ENCODE measurements around the gene ELL. TPM values are rescaled to one million over a fixed set of nuclear protein-coding genes. Genes with fewer than 3 reads are reported as not detected.

Gene ELL
- total and polyA plus RNA-seq, 2 experiments from 2014 or later: 16.4 to 24.2 TPM

- no peak overlapping the region for H3K4me3 ChIP-seq
- no peaks in the 10 kb centered on the region for H3K9me3 ChIP-seq (ENCODE audit: low read depth)
- 90 to 93% methylated on average over 21 to 22 of the region's 22 CpGs for WGBS, 2 experiments (ENCODE audit: low coverage in 1 of 2, low lambda C conversion rate in 2 of 2, missing lambda C conversion rate in 2 of 2)
- peaks cover 11% of the 10 kb centered on the region for H3K4me1 ChIP-seq (ENCODE audit: insufficient read depth)
- 0 out of 2 replicates have a peak, but pooled peaks cover 8% of the 10 kb centered on the region for H3F3A ChIP-seq (ENCODE audit: insufficient read depth)
- H3K36me3 ChIP-seq (ENCODE audit: low read depth): no peaks in the 10 kb centered on the region; the same call in 1 of the 2 replicates
- TF ChIP-seq EZH2phosphoT487 (IDR thresholded peaks at IDR 0.05; ENCODE audit: insufficient read depth, low read depth) (no peak), EZH2 (IDR thresholded peaks at IDR 0.05; ENCODE audit: insufficient read depth, poor library complexity, severe bottlenecking) (no peak)
- no peak overlapping the region for H3K9ac ChIP-seq
- no peaks in the 10 kb centered on the region for H3K9me2 ChIP-seq (ENCODE audit: insufficient read depth)
- no peak overlapping the region for H2AFZ ChIP-seq
- in situ Hi-C loops (cut with MboI): no loop called here
- peaks cover 33% of the 10 kb centered on the region for H3K79me2 ChIP-seq (ENCODE audit: insufficient read depth)
- no peak overlapping the region for H3K4me2 ChIP-seq (ENCODE audit: unreplicated experiment)
- DNase-seq: no peak
- H4K20me1 ChIP-seq (ENCODE audit: insufficient read depth): no peaks in the 10 kb centered on the region
- no peak overlapping the region for H3K27ac ChIP-seq
- no peaks in the 10 kb centered on the region for H3K27me3 ChIP-seq (replicated peaks; ENCODE audit: insufficient read depth)
These were observed 16.2 kb upstream of the ELL start for GRCh38 chr19:18538115-18538514.

- H3K9ac ChIP-seq: no peak overlapping the region
- H3K9me3 ChIP-seq (ENCODE audit: low read depth): no peaks in the 10 kb centered on the region
- H3F3A ChIP-seq (ENCODE audit: insufficient read depth): 0 out of 2 replicates have a peak, but pooled peaks cover 8% of the 10 kb centered on the region
- peaks cover 30% of the 10 kb centered on the region for H3K79me2 ChIP-seq (ENCODE audit: insufficient read depth)
- H2AFZ ChIP-seq: no peak overlapping the region
- no peak for TF ChIP-seq EZH2phosphoT487 (IDR thresholded peaks at IDR 0.05; ENCODE audit: insufficient read depth, low read depth)
- TF ChIP-seq EZH2 (IDR thresholded peaks at IDR 0.05; ENCODE audit: insufficient read depth, poor library complexity, severe bottlenecking): no peak
- no peak overlapping the region for H3K27ac ChIP-seq
- H3K27me3 ChIP-seq (replicated peaks; ENCODE audit: insufficient read depth): no peaks in the 10 kb centered on the region
- no peak for DNase-seq
- H3K4me2 ChIP-seq (ENCODE audit: unreplicated experiment): no peak overlapping the region
- no peak overlapping the region for H3K4me3 ChIP-seq
- peaks cover 11% of the 10 kb centered on the region for H3K4me1 ChIP-seq (ENCODE audit: insufficient read depth)
- H4K20me1 ChIP-seq (ENCODE audit: insufficient read depth): no peaks in the 10 kb centered on the region
- H3K36me3 ChIP-seq (ENCODE audit: low read depth): peaks cover 3% of the 10 kb centered on the region; the same call in 1 of the 2 replicates
- in situ Hi-C loops (cut with MboI): no loop called here
- H3K9me2 ChIP-seq (ENCODE audit: insufficient read depth): no peaks in the 10 kb centered on the region
- 92 to 95% methylated on average over 14 to 17 of the region's 17 CpGs for WGBS, 2 experiments (ENCODE audit: low coverage in 1 of 2, low lambda C conversion rate in 2 of 2, missing lambda C conversion rate in 2 of 2)
These were observed 15.6 kb upstream of the ELL start for GRCh38 chr19:18537431-18537830.

GRCh38 chr19:18536475-18536874, 14.6 kb upstream of the ELL start:
- H3K36me3 ChIP-seq (ENCODE audit: low read depth): peaks cover 4% of the 10 kb centered on the region; the same call in 1 of the 2 replicates
- in situ Hi-C loops (cut with MboI): no loop called here

GRCh38 chr19:18533058-18533457, 11.2 kb upstream of the ELL start:
- H3K9me2 ChIP-seq (ENCODE audit: insufficient read depth): no peaks in the 10 kb centered on the region
- no peaks in the 10 kb centered on the region for H3K27me3 ChIP-seq (replicated peaks; ENCODE audit: insufficient read depth)
- H4K20me1 ChIP-seq (ENCODE audit: insufficient read depth): no peaks in the 10 kb centered on the region
- no peak overlapping the region for H3K9ac ChIP-seq
- no peak overlapping the region for H3K27ac ChIP-seq
- TF ChIP-seq EZH2 (IDR thresholded peaks at IDR 0.05; ENCODE audit: insufficient read depth, poor library complexity, severe bottlenecking): no peak
- no peak for TF ChIP-seq EZH2phosphoT487 (IDR thresholded peaks at IDR 0.05; ENCODE audit: insufficient read depth, low read depth)
- no peak overlapping the region for H3K4me2 ChIP-seq (ENCODE audit: unreplicated experiment)
- no peaks in the 10 kb centered on the region for H3K4me1 ChIP-seq (ENCODE audit: insufficient read depth)
- no peaks in the 10 kb centered on the region for H3F3A ChIP-seq (ENCODE audit: insufficient read depth)
- H3K36me3 ChIP-seq (ENCODE audit: low read depth): peaks cover 4% of the 10 kb centered on the region; the same call in 1 of the 2 replicates
- DNase-seq: no peak
- H2AFZ ChIP-seq: no peak overlapping the region
- in situ Hi-C loops (cut with MboI): no loop called here
- no peaks in the 10 kb centered on the region for H3K9me3 ChIP-seq (ENCODE audit: low read depth)
- H3K79me2 ChIP-seq (ENCODE audit: insufficient read depth): no peaks in the 10 kb centered on the region
- WGBS, 2 experiments (ENCODE audit: low coverage in 1 of 2, low lambda C conversion rate in 2 of 2, missing lambda C conversion rate in 2 of 2): 98 to 100% methylated on average over 4 of the region's 4 CpGs
- H3K4me3 ChIP-seq: no peak overlapping the region

More at GRCh38 chr19:18536475-18536874, 14.6 kb upstream of the ELL start:
- no peak for DNase-seq
- Histone ChIP-seq H3F3A (ENCODE audit: insufficient read depth) (0 out of 2 replicates have a peak, but pooled peaks cover 1% of the 10 kb centered on the region), H3K79me2 (ENCODE audit: insufficient read depth) (peaks cover 20% of the 10 kb centered on the region), H3K4me3 (no peak overlapping the region), H4K20me1 (ENCODE audit: insufficient read depth) (no peaks in the 10 kb centered on the region), H3K9ac (no peak overlapping the region), H3K27ac (no peak overlapping the region), H3K9me2 (ENCODE audit: insufficient read depth) (no peaks in the 10 kb centered on the region), H3K4me2 (ENCODE audit: unreplicated experiment) (no peak overlapping the region), H3K9me3 (ENCODE audit: low read depth) (no peaks in the 10 kb centered on the region), H3K4me1 (ENCODE audit: insufficient read depth) (0 out of 2 replicates have a peak, but pooled peaks cover 1% of the 10 kb centered on the region), H3K27me3 (replicated peaks; ENCODE audit: insufficient read depth) (no peaks in the 10 kb centered on the region), H2AFZ (no peak overlapping the region)
- no peak for TF ChIP-seq EZH2 (IDR thresholded peaks at IDR 0.05; ENCODE audit: insufficient read depth, poor library complexity, severe bottlenecking)
- no peak for TF ChIP-seq EZH2phosphoT487 (IDR thresholded peaks at IDR 0.05; ENCODE audit: insufficient read depth, low read depth)
- WGBS, 2 experiments (ENCODE audit: low coverage in 1 of 2, low lambda C conversion rate in 2 of 2, missing lambda C conversion rate in 2 of 2): 98 to 99% methylated on average over 10 of the region's 10 CpGs

Data from GM23248 (cell line).